C4-2B (cell line): ENCODE measurements around the gene ST3GAL6.

ENCODE experiments used
- H3K27ac ChIP-seq: fragments of 450-650 bp; 2 replicates; pipeline ENCODE4 v1.5.1; 2017
- ZFX ChIP-seq: fragments of 450-650 bp; IDR thresholded peaks from 2 replicates; pipeline ENCODE4 v1.6.1; 2017
- TF ChIP-seq, protein P1 (sequence below): fragments of 450-650 bp; conservative IDR thresholded peaks from 2 replicates; pipeline ENCODE4 v1.5.1; 2017; ENCODE audit warnings: mild to moderate bottlenecking

ST3GAL6 gene

DNA sequence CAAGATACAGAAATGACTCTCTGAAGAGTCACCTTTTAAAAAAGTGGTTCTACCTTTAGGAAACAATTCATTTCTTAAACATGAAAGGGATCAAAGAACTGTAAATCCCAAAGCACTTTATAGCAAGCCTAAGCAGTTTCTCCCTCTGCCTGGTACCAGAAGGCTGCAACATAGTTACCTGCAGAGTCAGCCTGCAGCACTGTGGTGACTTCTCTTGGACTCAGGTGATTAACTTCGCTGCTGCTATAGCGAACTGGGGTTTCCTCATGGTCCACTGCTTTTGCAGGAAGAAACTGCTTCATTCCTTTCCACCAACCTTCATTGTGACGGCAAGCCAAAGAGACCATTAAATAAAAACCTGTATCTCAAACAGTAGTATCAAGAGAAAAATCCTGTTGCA is 37.3 kb downstream of the ST3GAL6 start:
- no peak overlapping the region for H3K27ac ChIP-seq

DNA sequence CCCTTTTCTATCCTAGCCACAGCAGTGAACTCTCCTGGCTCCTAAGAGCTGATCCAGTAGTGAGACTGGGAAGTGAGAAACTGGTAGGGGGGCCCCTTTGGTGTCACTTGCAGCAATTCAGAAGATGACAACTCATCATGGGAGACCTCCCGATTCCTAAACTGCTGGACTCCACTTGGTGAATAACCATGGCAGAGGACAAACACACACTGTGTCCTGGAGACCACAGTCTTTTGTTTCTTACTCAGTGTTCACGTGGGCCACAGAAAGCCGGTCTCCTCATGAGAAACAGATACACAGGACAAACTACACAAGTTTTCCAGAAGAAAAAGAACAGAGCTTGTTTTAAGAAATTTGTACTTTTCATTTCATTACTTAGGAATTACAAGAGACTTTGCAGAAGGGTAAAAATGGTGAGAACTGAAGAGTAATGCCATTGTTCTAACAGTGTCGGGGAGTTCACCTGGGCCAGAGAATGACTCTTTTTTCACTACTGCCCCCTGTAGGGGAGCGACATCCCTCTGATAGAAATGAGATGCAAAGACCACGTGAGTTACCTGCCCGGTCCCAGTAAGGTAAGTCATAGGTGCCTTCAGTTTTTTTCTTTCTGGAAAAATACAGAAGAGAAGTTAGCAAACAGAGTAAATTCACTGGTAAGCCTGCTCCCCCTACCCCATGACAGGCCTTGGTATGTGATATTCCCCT is 38.1 kb downstream of the ST3GAL6 start:
- H3K27ac ChIP-seq: no peak overlapping the region
- TF ChIP-seq ZFX: no peak
- TF ChIP-seq, protein P1, sequence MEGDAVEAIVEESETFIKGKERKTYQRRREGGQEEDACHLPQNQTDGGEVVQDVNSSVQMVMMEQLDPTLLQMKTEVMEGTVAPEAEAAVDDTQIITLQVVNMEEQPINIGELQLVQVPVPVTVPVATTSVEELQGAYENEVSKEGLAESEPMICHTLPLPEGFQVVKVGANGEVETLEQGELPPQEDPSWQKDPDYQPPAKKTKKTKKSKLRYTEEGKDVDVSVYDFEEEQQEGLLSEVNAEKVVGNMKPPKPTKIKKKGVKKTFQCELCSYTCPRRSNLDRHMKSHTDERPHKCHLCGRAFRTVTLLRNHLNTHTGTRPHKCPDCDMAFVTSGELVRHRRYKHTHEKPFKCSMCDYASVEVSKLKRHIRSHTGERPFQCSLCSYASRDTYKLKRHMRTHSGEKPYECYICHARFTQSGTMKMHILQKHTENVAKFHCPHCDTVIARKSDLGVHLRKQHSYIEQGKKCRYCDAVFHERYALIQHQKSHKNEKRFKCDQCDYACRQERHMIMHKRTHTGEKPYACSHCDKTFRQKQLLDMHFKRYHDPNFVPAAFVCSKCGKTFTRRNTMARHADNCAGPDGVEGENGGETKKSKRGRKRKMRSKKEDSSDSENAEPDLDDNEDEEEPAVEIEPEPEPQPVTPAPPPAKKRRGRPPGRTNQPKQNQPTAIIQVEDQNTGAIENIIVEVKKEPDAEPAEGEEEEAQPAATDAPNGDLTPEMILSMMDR: 0 out of 2 replicates have a peak, but pooled peaks have one; percentile 17

More for the DNA sequence above, 37.3 kb downstream of the ST3GAL6 start:
- TF ChIP-seq ZFX: no peak
- TF ChIP-seq, protein P1: no peak

DNA sequence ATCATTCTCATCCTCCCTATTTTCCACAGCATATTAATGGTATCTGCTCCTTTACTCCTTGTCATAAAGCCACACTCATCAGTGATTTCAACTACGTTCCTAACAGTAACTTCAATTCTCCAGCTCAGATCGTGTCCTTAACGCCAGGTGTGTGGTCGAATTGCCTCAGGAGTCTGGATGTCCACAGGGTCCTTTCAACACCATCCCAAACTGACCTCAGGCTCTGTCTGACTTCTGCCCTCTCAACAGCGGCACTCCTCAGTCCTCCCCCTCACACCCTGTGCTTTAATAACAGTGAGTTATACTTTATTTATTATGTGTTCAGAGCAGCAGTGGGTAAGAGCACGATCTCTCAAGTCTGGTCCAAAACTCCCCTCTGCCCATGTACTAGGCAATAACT is 42.4 kb downstream of the ST3GAL6 start:
- TF ChIP-seq, protein P1: no peak
- TF ChIP-seq ZFX: no peak
- no peak overlapping the region for H3K27ac ChIP-seq

DNA sequence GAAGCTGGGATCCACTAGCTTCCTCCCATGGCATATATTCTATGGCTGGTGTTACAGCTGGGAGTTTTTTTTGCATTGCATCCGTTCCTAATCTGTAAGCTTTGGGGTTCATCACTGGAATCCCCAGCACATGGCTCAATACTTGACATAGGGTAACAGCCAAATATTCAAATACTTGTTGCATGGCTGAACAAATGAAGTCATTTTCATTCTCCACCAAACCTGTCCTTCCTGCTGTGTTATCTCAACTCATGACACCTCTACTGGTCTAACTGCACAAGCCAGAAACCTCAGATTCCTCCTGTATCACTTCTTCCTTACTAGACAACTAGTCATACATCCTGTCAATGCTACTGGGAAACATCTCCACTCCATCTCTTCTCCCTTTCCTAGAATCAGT is 43.4 kb downstream of the ST3GAL6 start:
- TF ChIP-seq, protein P1: no peak
- no peak for TF ChIP-seq ZFX
- no peak overlapping the region for H3K27ac ChIP-seq

DNA sequence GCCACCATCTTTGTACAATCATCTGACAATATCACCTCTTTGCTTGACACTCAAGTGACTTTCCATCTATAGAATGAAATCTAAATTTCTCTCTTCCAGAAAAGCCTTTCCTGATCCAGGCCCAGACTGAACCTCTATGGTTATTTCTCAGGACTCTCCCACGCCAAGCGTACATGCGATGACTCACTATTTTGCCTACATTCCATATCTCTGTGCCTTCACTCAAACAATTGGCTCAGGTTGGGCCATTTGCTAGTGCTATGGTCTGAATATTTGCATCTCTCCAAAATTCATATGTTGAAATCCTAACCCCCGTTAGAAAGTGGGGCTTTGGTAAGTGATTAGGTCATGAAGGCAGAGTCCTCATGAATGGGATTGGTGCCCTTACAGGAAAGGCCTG is 43.9 kb downstream of the ST3GAL6 start:
- no peak overlapping the region for H3K27ac ChIP-seq
- no peak for TF ChIP-seq ZFX
- TF ChIP-seq, protein P1: no peak

DNA sequence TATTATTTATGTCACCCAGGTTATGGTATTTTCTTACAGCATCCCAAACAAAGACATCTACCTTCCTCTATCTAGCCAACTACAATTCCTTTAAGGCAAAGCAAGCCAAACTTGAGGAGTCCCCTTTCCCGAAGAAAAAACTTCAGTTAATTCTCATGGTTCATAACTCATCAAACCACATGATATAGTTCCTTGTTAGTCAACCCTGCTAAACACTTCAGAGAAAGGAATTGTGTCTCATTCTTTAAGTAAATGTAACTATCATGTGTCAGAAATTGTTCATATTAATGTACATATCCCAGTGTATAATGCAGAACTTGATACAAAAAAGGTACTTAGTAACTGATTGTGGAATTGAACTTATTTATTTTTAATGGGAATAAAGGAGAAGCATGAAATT is 44.4 kb downstream of the ST3GAL6 start:
- TF ChIP-seq ZFX: no peak
- TF ChIP-seq, protein P1: no peak

DNA sequence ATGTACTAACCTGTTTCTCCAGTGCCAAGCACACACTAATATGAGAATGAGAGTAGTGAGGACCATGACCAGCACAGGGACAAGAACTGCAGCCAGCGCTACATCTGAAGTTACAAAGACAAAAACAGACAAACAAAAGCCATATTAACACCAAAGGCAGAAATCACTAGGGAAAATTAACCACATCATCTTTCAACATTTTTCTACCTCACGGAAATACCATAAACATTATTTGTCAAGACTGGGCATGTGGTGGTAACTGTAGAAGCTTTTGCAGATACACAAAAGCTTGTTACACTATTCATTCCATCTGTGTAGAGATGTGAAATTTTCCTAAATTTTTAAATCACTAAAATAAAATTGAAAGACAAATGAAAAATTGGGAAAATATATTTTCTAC is 44.9 kb downstream of the ST3GAL6 start:
- H3K27ac ChIP-seq: no peak overlapping the region
- no peak for TF ChIP-seq ZFX
- TF ChIP-seq, protein P1: no peak

More for the DNA sequence above, 44.4 kb downstream of the ST3GAL6 start:
- no peak overlapping the region for H3K27ac ChIP-seq
